KMS-11 (cell line): ENCODE results near the gene SMC4.

ENCODE experiments used
- H2AFZ ChIP-seq: fragments of 200-600 bp; sonication (generic); 2 replicates; pipeline ENCODE4 v1.6.1; 2016; ENCODE audit warnings: antibody characterized with exemption, mixed run types, low read depth
- H3K27ac ChIP-seq: fragments of 200-600 bp; sonication (generic); 2 replicates; pipeline ENCODE4 v1.6.1; 2016; ENCODE audit warnings: mild to moderate bottlenecking, mixed run types
- H3K27me3 ChIP-seq: fragments of 200-600 bp; sonication (generic); 2 replicates; pipeline ENCODE4 v1.6.1; 2017; ENCODE audit warnings: mild to moderate bottlenecking, low read depth, mixed run types, moderate library complexity; ENCODE audit not compliant: insufficient read depth
- H3K36me3 ChIP-seq: fragments of 200-600 bp; sonication (generic); 2 replicates; pipeline ENCODE4 v1.6.1; 2017; ENCODE audit warnings: mild to moderate bottlenecking, mixed run types; ENCODE audit not compliant: insufficient read depth
- H3K4me1 ChIP-seq: fragments of 200-600 bp; sonication (generic); 2 replicates; pipeline ENCODE4 v1.6.1; 2016; ENCODE audit warnings: mild to moderate bottlenecking, low read depth, mixed run types; ENCODE audit not compliant: poor library complexity, severe bottlenecking
- H3K4me2 ChIP-seq: fragments of 200-600 bp; sonication (generic); 2 replicates; pipeline ENCODE4 v1.7.0; 2016; ENCODE audit warnings: mild to moderate bottlenecking, mixed run types
- H3K4me3 ChIP-seq: fragments of 200-600 bp; sonication (generic); IDR thresholded peaks from 2 replicates; pipeline ENCODE4 v1.6.1; 2017; ENCODE audit warnings: low read depth, low read length, mixed read lengths; ENCODE audit not compliant: insufficient read depth
- H3K79me2 ChIP-seq: fragments of 200-600 bp; sonication (generic); 2 replicates; pipeline ENCODE4 v1.6.1; 2016; ENCODE audit warnings: low read depth, mixed run types; ENCODE audit not compliant: insufficient read depth
- H3K9ac ChIP-seq: fragments of 200-600 bp; sonication (generic); 2 replicates; pipeline ENCODE4 v1.6.1; 2016; ENCODE audit warnings: mild to moderate bottlenecking, mixed run types
- H4K20me1 ChIP-seq: fragments of 200-600 bp; sonication (generic); 2 replicates; pipeline ENCODE4 v1.6.1; 2016; ENCODE audit warnings: mild to moderate bottlenecking, mixed run types; ENCODE audit not compliant: insufficient read depth
- TF ChIP-seq, protein P1 (sequence below): fragments of 200-600 bp; sonication (generic); conservative IDR thresholded peaks from 2 replicates; pipeline ENCODE4 v1.6.1; 2017; ENCODE audit warnings: low read depth, mild to moderate bottlenecking, antibody characterized with exemption, low read length, moderate library complexity, mixed read lengths

Gene SMC4

DNA sequence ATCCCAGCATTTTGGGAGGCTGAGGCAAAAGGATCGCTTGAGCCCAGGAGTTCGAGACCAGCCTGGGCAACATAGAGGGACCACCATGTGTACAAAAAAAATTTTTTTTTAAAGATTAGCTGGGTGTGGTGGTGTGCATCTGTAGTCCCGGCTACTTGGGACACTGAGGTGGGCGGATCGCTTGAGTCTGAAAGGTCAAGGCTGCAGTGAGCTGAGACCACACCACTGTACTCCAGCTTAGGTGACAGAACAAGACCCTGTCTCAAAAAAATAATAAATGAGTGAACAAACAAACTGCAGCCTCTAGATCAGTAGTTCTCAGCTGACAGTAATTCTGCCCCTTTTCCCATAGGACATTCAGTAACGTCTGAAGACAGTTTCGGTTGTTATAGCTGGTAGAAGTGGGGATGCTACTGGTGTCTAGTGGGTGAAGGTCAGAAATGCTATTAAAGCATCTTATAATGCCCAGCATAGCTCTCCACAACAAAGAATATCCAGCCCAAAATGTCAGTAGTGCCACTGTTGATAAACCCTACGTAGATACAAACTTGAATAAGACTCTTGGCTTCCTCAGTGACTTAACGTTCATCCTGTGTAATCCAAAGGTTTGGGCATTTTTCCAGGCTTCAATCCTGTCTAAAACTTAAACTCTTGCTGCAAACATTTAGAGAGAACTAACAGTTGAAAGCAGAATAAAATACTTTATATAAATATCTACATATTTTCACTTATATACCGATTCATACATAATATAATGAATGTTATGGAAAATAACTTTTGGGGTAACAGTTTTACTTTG lies 10.6 kb downstream of the SMC4 start:
- Histone ChIP-seq H3K4me1 (peaks cover 96% of the 10 kb centered on the region), H3K27ac (no peak overlapping the region; the same call in 1 of the 2 replicates), H3K27me3 (no peaks in the 10 kb centered on the region), H3K4me2 (peak overlapping the region; percentile 6; the same call in 1 of the 2 replicates), H3K9ac (no peak overlapping the region), H2AFZ (no peak overlapping the region), H3K4me3 (no peak overlapping the region), H4K20me1 (peaks cover 41% of the 10 kb centered on the region; the same call in 1 of the 2 replicates), H3K36me3 (peaks cover 62% of the 10 kb centered on the region), H3K79me2 (peaks cover 95% of the 10 kb centered on the region)
- TF ChIP-seq, protein P1, sequence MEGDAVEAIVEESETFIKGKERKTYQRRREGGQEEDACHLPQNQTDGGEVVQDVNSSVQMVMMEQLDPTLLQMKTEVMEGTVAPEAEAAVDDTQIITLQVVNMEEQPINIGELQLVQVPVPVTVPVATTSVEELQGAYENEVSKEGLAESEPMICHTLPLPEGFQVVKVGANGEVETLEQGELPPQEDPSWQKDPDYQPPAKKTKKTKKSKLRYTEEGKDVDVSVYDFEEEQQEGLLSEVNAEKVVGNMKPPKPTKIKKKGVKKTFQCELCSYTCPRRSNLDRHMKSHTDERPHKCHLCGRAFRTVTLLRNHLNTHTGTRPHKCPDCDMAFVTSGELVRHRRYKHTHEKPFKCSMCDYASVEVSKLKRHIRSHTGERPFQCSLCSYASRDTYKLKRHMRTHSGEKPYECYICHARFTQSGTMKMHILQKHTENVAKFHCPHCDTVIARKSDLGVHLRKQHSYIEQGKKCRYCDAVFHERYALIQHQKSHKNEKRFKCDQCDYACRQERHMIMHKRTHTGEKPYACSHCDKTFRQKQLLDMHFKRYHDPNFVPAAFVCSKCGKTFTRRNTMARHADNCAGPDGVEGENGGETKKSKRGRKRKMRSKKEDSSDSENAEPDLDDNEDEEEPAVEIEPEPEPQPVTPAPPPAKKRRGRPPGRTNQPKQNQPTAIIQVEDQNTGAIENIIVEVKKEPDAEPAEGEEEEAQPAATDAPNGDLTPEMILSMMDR = no peak

DNA sequence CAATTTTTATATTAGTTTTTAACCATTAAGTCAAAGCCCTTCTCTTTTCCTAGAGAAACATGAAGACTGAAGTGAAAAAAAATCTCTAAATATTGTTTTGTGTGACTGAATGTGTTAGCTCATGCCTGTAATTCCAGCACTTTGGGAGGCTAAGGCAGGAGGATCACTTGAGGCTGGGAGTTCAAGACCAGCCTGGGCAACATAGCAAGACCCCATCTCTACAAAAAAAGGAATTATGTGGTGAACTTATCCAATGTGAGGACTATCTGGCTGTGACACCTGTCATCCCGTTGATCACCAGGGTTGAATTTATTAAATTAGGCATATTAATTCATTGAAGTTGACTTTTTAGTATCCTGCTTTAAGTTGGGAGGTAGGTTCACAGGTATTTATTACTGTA lies 13.0 kb downstream of the SMC4 start:
- peaks cover 95% of the 10 kb centered on the region for H3K79me2 ChIP-seq
- no peak overlapping the region for H3K4me3 ChIP-seq
- H3K27me3 ChIP-seq = no peaks in the 10 kb centered on the region
- peak overlapping the region; percentile 15; the same call in 1 of the 2 replicates for H3K27ac ChIP-seq
- peaks cover 62% of the 10 kb centered on the region for H3K36me3 ChIP-seq
- no peak overlapping the region for H3K9ac ChIP-seq
- H3K4me2 ChIP-seq = no peak overlapping the region
- peaks cover 96% of the 10 kb centered on the region for H3K4me1 ChIP-seq
- TF ChIP-seq, protein P1 = no peak
- H4K20me1 ChIP-seq = peaks cover 40% of the 10 kb centered on the region; the same call in 1 of the 2 replicates
- no peak overlapping the region for H2AFZ ChIP-seq

DNA sequence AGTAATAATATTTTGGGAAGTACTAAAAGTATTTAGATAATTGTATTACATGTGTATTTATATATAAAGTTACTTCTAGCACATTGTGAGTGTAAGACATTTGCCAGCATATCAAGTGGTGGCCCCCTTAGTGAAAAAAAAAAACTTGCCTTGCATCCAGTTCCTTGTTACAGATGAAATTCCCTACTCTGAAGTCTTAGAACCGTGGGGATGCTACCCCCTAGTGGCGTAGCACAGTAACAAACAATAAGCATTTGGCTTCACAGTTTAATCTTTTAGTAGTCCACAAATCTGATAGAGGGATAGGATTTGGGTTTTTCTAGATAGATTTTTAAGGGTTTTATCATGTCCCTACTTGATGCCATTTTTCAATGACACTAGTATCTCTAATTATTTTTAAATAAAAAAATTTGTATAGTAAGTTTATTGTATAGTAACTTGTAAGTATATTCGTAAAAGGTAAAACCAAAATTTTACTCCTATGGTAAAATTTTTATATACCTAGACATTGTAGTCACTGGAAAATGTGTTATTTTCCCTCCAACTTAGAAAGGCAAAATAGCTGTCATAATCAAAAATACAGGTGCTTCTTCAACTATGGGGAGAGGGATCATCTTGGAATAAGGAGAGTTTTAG lies 14.3 kb downstream of the SMC4 start:
- peaks cover 38% of the 10 kb centered on the region; the same call in 1 of the 2 replicates for H4K20me1 ChIP-seq
- H2AFZ ChIP-seq = no peak overlapping the region
- H3K36me3 ChIP-seq = peaks cover 60% of the 10 kb centered on the region
- H3K27me3 ChIP-seq = no peaks in the 10 kb centered on the region
- TF ChIP-seq, protein P1 = peak; percentile 86
- no peak overlapping the region for H3K9ac ChIP-seq
- no peak overlapping the region for H3K4me3 ChIP-seq
- peaks cover 94% of the 10 kb centered on the region for H3K79me2 ChIP-seq
- H3K4me1 ChIP-seq = peaks cover 94% of the 10 kb centered on the region
- H3K27ac ChIP-seq = peak overlapping the region; percentile 15; the same call in 1 of the 2 replicates
- no peak overlapping the region for H3K4me2 ChIP-seq

DNA sequence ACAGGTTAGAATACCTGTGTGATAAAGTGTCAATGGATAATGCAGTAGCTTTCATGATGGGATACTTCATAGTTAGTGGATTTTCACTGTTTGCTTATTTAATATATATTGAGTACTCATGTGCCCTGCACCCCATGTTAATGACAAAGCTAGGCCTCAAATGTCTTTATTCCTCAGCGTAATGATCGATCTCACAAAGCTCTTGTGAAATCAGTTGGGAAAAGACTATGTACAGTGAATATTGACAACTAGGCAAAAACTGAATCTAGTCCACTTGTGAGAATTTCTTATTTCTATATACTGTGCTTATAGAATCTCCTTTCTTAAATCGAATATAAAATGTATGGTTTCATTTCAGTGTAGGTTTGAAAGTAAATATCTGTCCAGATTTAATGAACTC lies 17.9 kb downstream of the SMC4 start:
- H2AFZ ChIP-seq = no peak overlapping the region
- no peak overlapping the region for H3K4me2 ChIP-seq
- TF ChIP-seq, protein P1 = no peak
- H3K4me3 ChIP-seq = no peak overlapping the region
- H3K27me3 ChIP-seq = no peaks in the 10 kb centered on the region
- peaks cover 72% of the 10 kb centered on the region for H3K36me3 ChIP-seq
- peaks cover 93% of the 10 kb centered on the region for H3K4me1 ChIP-seq
- H3K27ac ChIP-seq = no peak overlapping the region; the same call in 1 of the 2 replicates
- no peak overlapping the region for H3K9ac ChIP-seq
- peaks cover 25% of the 10 kb centered on the region; the same call in 1 of the 2 replicates for H4K20me1 ChIP-seq
- H3K79me2 ChIP-seq = peaks cover 95% of the 10 kb centered on the region
